Epithelial cell of alveolus of lung (primary cell): ENCODE data around the gene DRAP1. TPM values are rescaled to one million over a fixed set of nuclear protein-coding genes. Genes with fewer than 3 reads are reported as not detected.

ENCODE experiments used
- total RNA-seq: library from RNA; depleted of rRNA; stranded (reverse); fragments of >200 nt; gene quantifications from 2 replicates; pipeline ENCODE4 v1.2.1, GENCODE V29; 2015

DRAP1 gene
- total RNA-seq: 125 and 209 TPM in 2 replicates

GRCh38 chr11:65919141-65919572, at the start of gene DRAP1:
Gene DRAP1, plus strand, starts transcription at chr11:65919426. Its CDS starts 76 bp downstream, at chr11:65919502.

GRCh38 chr11:65872586-65873317, 46.5 kb upstream of the DRAP1 start, which contains the start of gene EFEMP2:
Gene EFEMP2, minus strand, starts transcription at chr11:65872800. Its CDS starts 446 bp downstream, at chr11:65872354.

GRCh38 chr11:65879617-65880016, 39.6 kb upstream of the DRAP1 start, which contains the start of gene CTSW:
Gene CTSW, plus strand, starts transcription at chr11:65879837. Its CDS starts 18 bp downstream, at chr11:65879855.

GRCh38 chr11:65888163-65888814, 30.9 kb upstream of the DRAP1 start, which contains the start of gene FIBP:
Gene FIBP, minus strand, starts transcription at chr11:65888471. Its CDS starts 53 bp downstream, at chr11:65888418.

GRCh38 chr11:65890324-65891218, 28.7 kb upstream of the DRAP1 start, which contains the start of gene CCDC85B:
Gene CCDC85B, plus strand, starts transcription at chr11:65890673. Its CDS starts 111 bp downstream, at chr11:65890784.

GRCh38 chr11:65900125-65900898, 18.9 kb upstream of the DRAP1 start, which contains the start of gene FOSL1:
Gene FOSL1, minus strand, starts transcription at chr11:65900388. Its CDS starts 49 bp downstream, at chr11:65900339.

GRCh38 chr11:65918211-65919140, 750 bp upstream of the DRAP1 start, which contains the start of gene C11orf68:
Gene C11orf68, minus strand, starts transcription at chr11:65919062. Its CDS starts 31 bp downstream, at chr11:65919031.

GRCh38 chr11:65945430-65945911, 26.2 kb downstream of the DRAP1 start, which contains the start of gene TSGA10IP:
Gene TSGA10IP, plus strand, starts transcription at chr11:65945480. Its CDS starts 196 bp downstream, at chr11:65945676.

GRCh38 chr11:65961267-65962140, 42.3 kb downstream of the DRAP1 start, which contains the start of gene SART1:
Gene SART1, plus strand, starts transcription at chr11:65961734. Its CDS starts 47 bp downstream, at chr11:65961781.

Other genes with a start within 250 kb of the DRAP1 start
- gene KAT5, start 207.2 kb upstream of the DRAP1 start, total RNA-seq: 39.3 and 44.3 TPM in 2 replicates
- gene RNASEH2C, start 198.6 kb upstream of the DRAP1 start, total RNA-seq: 68.1 and 98.2 TPM in 2 replicates
- gene AP5B1, start 138.4 kb upstream of the DRAP1 start, total RNA-seq: 11.0 and 24.5 TPM in 2 replicates
- gene OVOL1, start 132.4 kb upstream of the DRAP1 start, total RNA-seq: under 0.01 TPM in 1 of 2 replicates, not detected in the other
- 0.13 and 3.1 TPM in 2 replicates for gene SNX32, start 85.5 kb upstream of the DRAP1 start, total RNA-seq
- 940 and 1,907 TPM in 2 replicates for gene CFL1, start 61.2 kb upstream of the DRAP1 start, total RNA-seq
- 38.3 and 43.1 TPM in 2 replicates for gene MUS81, start 59.0 kb upstream of the DRAP1 start, total RNA-seq
- 127 and 206 TPM in 2 replicates for gene EFEMP2, start 46.6 kb upstream of the DRAP1 start, total RNA-seq
- not detected in 2 replicates for gene CTSW, start 39.6 kb upstream of the DRAP1 start, total RNA-seq
- gene FIBP, start 31.0 kb upstream of the DRAP1 start, total RNA-seq: 122 and 222 TPM in 2 replicates
- gene CCDC85B, start 28.8 kb upstream of the DRAP1 start, total RNA-seq: 138 and 155 TPM in 2 replicates
- gene FOSL1, start 19.0 kb upstream of the DRAP1 start, total RNA-seq: 26.8 and 88.8 TPM in 2 replicates
- 20.0 and 36.6 TPM in 2 replicates for gene C11orf68, start 364 bp upstream of the DRAP1 start, total RNA-seq
- gene TSGA10IP, start 26.1 kb downstream of the DRAP1 start, total RNA-seq: not detected in 2 replicates
- gene SART1, start 42.3 kb downstream of the DRAP1 start, total RNA-seq: 27.7 and 41.0 TPM in 2 replicates
- 17.3 and 33.9 TPM in 2 replicates for gene EIF1AD, start 82.7 kb downstream of the DRAP1 start, total RNA-seq
- gene BANF1, start 83.1 kb downstream of the DRAP1 start, total RNA-seq: 49.9 and 112 TPM in 2 replicates
- gene CST6, start 92.6 kb downstream of the DRAP1 start, total RNA-seq: 22.1 TPM in 1 of 2 replicates, not detected in the other
- gene CATSPER1, start 107.1 kb downstream of the DRAP1 start, total RNA-seq: not detected in 2 replicates
- gene GAL3ST3, start 129.7 kb downstream of the DRAP1 start, total RNA-seq: 0.91 and 1.8 TPM in 2 replicates
- gene SF3B2, start 132.9 kb downstream of the DRAP1 start, total RNA-seq: 157 and 172 TPM in 2 replicates
- gene PACS1, start 150.8 kb downstream of the DRAP1 start, total RNA-seq: 22.9 and 26.6 TPM in 2 replicates